Neural progenitor cell (in vitro differentiated cells): Measurements from ENCODE around the gene ARHGAP23. TPM values are rescaled to one million over a fixed set of nuclear protein-coding genes. Genes with fewer than 3 reads are reported as not detected.

Experiments
- DNase-seq: peaks from one replicate; pipeline ENCODE4 v3.0.0-alpha.2; 2016; ENCODE audit warnings: low spot score
- H2AFZ ChIP-seq: fragments of 200-600 bp; sonication (generic); replicated peaks from 2 replicates; pipeline ENCODE4 v1.6.1; 2016; ENCODE audit warnings: antibody characterized with exemption
- H3F3A ChIP-seq: fragments of 200-600 bp; sonication (generic); 2 replicates; pipeline ENCODE4 v1.6.1; 2016; ENCODE audit warnings: antibody characterized with exemption, low read depth
- H3K27ac ChIP-seq: fragments of 200-600 bp; sonication (generic); 2 replicates; pipeline ENCODE4 v1.5.1; 2016; ENCODE audit warnings: mild to moderate bottlenecking
- H3K27me3 ChIP-seq: fragments of 200-600 bp; sonication (generic); 2 replicates; pipeline ENCODE4 v1.6.1; 2016; ENCODE audit warnings: mild to moderate bottlenecking, moderate library complexity
- H3K36me3 ChIP-seq: fragments of 200-600 bp; sonication (generic); 2 replicates; pipeline ENCODE4 v1.5.1; 2016
- H3K4me1 ChIP-seq: fragments of 200-600 bp; sonication (generic); 2 replicates; pipeline ENCODE4 v1.6.1; 2016; ENCODE audit warnings: mixed run types
- H3K4me2 ChIP-seq: fragments of 200-600 bp; sonication (generic); 2 replicates; pipeline ENCODE4 v1.6.1; 2016
- H3K4me3 ChIP-seq: fragments of 200-600 bp; sonication (generic); 2 replicates; pipeline ENCODE4 v1.5.1; 2016
- H3K79me2 ChIP-seq: fragments of 200-600 bp; sonication (generic); 2 replicates; pipeline ENCODE4 v1.6.1; 2016; ENCODE audit warnings: low read depth
- H3K9ac ChIP-seq: fragments of 200-600 bp; sonication (generic); 2 replicates; pipeline ENCODE4 v1.6.1; 2016
- H3K9me3 ChIP-seq: fragments of 200-600 bp; sonication (generic); 2 replicates; pipeline ENCODE4 v1.5.1; 2016; ENCODE audit warnings: low read depth
- H4K20me1 ChIP-seq: fragments of 200-600 bp; sonication (generic); 2 replicates; pipeline ENCODE4 v1.6.1; 2016; ENCODE audit warnings: low read depth
- H3K27ac Mint-ChIP-seq: 3 replicates; pipeline ENCODE4 v1.8.0; 2021; ENCODE audit warnings: mixed read lengths
- H3K27me3 Mint-ChIP-seq: 2 replicates; pipeline ENCODE4 v1.8.0; 2022; ENCODE audit warnings: low read depth, mild to moderate bottlenecking, inconsistent platforms, moderate library complexity, mixed read lengths; ENCODE audit not compliant: insufficient read depth
- H3K36me3 Mint-ChIP-seq: 3 replicates; pipeline ENCODE4 v1.8.0; 2021; ENCODE audit warnings: mixed read lengths
- H3K4me1 Mint-ChIP-seq: 3 replicates; pipeline ENCODE4 v1.8.0; 2021; ENCODE audit warnings: mixed read lengths
- H3K4me3 Mint-ChIP-seq: 3 replicates; pipeline ENCODE4 v1.8.0; 2021; ENCODE audit warnings: mild to moderate bottlenecking, moderate library complexity, mixed read lengths
- H3K9me3 Mint-ChIP-seq: 3 replicates; pipeline ENCODE4 v1.8.0; 2020; ENCODE audit warnings: mixed read lengths
- EZH2 ChIP-seq: fragments of 200-600 bp; sonication (generic); IDR thresholded peaks from 2 replicates; pipeline ENCODE4 v1.6.1; 2017; ENCODE audit warnings: antibody characterized with exemption, mild to moderate bottlenecking, moderate library complexity
- EZH2phosphoT487 ChIP-seq: fragments of 200-600 bp; sonication (generic); IDR thresholded peaks from 2 replicates; pipeline ENCODE4 v1.6.1; 2017; ENCODE audit warnings: antibody characterized with exemption
- total RNA-seq: library from RNA; depleted of rRNA; stranded (reverse); fragments of >200 nt; gene quantifications from 2 replicates; pipeline ENCODE4 v1.2.3, GENCODE V29; 2015; ENCODE audit warnings: low replicate concordance
- TF ChIP-seq, protein P1 (sequence below): fragments of 200-600 bp; sonication (generic); IDR thresholded peaks from 2 replicates; pipeline ENCODE4 v1.5.1; 2017; ENCODE audit warnings: antibody characterized with exemption, mild to moderate bottlenecking

ARHGAP23 gene
- total RNA-seq, 1 donor from 2014 or later = 6.1 TPM

DNA sequence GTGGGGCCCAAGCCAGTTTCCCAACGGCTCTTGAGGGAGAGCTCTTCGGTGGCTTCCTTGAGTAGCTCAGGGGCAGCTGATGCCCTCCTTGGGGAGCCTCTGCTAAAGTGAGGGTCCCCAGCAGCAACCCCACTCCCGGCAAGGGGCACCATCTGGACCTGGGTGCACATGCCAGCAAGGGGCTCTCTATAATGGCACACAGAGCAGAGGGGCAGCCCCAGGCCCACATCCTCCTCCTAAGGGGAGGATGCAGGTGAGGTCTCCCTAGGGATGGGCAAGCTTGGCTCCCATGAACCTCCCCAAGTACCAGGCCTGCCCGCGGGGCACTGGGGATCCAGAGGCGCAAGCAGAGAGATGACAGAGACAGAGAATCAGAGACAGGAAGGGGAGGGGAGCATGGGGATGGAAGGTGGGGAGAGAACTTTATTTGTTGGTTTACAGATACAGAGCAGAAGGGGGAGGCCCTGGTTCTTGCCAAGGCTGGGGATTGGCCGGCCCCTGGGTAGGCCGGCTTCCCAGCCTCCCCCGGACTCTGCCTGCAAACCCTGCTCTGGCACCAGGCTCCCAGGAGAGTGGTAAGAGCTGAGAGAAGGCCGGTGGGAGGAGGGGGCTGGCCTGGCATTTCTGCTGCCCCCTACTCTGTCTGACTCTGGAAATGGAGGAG lies 116.0 kb downstream of the ARHGAP23 start:
- no peak overlapping the region for H3K4me2 ChIP-seq
- H3K9ac ChIP-seq = no peak overlapping the region
- H2AFZ ChIP-seq = no peak overlapping the region
- no peaks in the 10 kb centered on the region for H3K9me3 ChIP-seq
- no peaks in the 10 kb centered on the region for H3F3A ChIP-seq
- no peaks in the 10 kb centered on the region for H4K20me1 ChIP-seq
- Mint-ChIP-seq H3K4me3 (no peak overlapping the region), H3K27me3 (peaks cover 7% of the 10 kb centered on the region), H3K27ac (no peak overlapping the region), H3K9me3 (no peaks in the 10 kb centered on the region), H3K4me1 (no peaks in the 10 kb centered on the region), H3K36me3 (peaks cover 1% of the 10 kb centered on the region)
- H3K4me3 ChIP-seq = no peak overlapping the region
- H3K79me2 ChIP-seq = no peaks in the 10 kb centered on the region
- H3K27ac ChIP-seq = no peak overlapping the region
- H3K4me1 ChIP-seq = no peaks in the 10 kb centered on the region
- no peaks in the 10 kb centered on the region for H3K27me3 ChIP-seq
- no peak for DNase-seq
- TF ChIP-seq, protein P1, sequence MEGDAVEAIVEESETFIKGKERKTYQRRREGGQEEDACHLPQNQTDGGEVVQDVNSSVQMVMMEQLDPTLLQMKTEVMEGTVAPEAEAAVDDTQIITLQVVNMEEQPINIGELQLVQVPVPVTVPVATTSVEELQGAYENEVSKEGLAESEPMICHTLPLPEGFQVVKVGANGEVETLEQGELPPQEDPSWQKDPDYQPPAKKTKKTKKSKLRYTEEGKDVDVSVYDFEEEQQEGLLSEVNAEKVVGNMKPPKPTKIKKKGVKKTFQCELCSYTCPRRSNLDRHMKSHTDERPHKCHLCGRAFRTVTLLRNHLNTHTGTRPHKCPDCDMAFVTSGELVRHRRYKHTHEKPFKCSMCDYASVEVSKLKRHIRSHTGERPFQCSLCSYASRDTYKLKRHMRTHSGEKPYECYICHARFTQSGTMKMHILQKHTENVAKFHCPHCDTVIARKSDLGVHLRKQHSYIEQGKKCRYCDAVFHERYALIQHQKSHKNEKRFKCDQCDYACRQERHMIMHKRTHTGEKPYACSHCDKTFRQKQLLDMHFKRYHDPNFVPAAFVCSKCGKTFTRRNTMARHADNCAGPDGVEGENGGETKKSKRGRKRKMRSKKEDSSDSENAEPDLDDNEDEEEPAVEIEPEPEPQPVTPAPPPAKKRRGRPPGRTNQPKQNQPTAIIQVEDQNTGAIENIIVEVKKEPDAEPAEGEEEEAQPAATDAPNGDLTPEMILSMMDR = no peak
- TF ChIP-seq EZH2 (no peak), EZH2phosphoT487 (no peak)
- no peaks in the 10 kb centered on the region for H3K36me3 ChIP-seq

DNA sequence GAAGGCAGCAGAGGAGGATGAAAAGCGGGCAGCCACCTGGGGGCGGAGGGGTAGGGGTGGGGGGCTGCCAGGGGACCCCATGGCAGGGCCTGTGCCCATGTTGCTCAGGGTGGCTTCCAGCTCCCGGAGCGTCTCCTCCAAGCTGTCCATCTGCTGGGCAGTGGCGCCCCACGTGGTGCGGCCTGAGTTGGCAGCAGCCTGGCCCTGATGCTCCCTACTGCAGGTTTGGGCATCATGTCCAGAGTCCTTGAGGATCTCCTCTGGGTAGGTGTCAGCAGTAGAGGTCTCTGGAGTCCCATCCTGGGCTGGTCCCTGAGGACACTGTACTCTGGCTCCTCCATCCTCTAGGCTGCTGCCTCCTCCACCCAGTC lies 116.6 kb downstream of the ARHGAP23 start:
- H3K4me1 ChIP-seq = no peaks in the 10 kb centered on the region
- no peaks in the 10 kb centered on the region for H3K79me2 ChIP-seq
- no peak for DNase-seq
- H2AFZ ChIP-seq = no peak overlapping the region
- no peak overlapping the region for H3K27ac ChIP-seq
- no peak overlapping the region for H3K4me3 ChIP-seq
- Mint-ChIP-seq H3K27me3 (peaks cover 8% of the 10 kb centered on the region), H3K27ac (no peak overlapping the region), H3K36me3 (peaks cover 5% of the 10 kb centered on the region), H3K4me3 (no peak overlapping the region), H3K4me1 (no peaks in the 10 kb centered on the region), H3K9me3 (no peaks in the 10 kb centered on the region)
- H3F3A ChIP-seq = no peaks in the 10 kb centered on the region
- H3K9me3 ChIP-seq = no peaks in the 10 kb centered on the region
- H3K9ac ChIP-seq = no peak overlapping the region
- no peak for TF ChIP-seq EZH2phosphoT487
- TF ChIP-seq, protein P1 = peak; percentile 22
- no peak overlapping the region for H3K4me2 ChIP-seq
- H3K36me3 ChIP-seq = no peaks in the 10 kb centered on the region
- H4K20me1 ChIP-seq = no peaks in the 10 kb centered on the region
- H3K27me3 ChIP-seq = no peaks in the 10 kb centered on the region

DNA sequence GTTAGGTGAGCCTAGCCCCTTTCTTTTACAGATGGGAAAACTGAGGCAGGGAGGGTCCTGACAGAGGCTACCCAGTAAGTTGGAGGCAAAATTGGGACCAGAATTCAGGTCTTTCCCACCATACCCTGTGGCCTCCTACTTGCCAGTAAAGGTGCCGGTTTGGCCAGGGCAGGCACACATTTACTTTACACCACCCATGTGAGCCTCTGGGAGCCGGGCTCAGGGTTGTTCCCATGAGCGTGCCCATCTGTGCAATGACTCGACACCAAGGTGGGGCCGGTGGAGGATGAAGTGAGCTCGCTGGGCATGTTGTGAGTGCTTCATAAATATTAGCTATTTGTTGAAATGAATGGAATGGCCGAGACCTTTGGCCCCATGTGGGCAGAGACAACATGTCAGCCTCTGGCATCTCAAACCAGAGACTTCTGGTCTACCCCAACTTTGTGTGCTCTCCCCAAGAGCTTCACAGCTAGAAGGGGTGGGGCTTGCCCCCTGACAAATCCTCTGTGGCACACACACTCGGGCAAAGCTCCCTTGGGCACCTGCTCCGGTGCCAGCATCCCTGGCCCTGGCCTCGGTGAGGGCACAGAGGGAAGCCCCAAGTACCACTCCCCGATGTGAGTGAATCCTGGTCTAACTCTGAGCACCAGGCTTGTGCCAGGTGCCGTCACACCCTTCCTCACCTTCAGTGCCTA lies 117.4 kb downstream of the ARHGAP23 start:
- H3K4me3 ChIP-seq = no peak overlapping the region
- no peaks in the 10 kb centered on the region for H3K9me3 ChIP-seq
- no peaks in the 10 kb centered on the region for H3K4me1 Mint-ChIP-seq
- no peak overlapping the region for H2AFZ ChIP-seq
- no peak overlapping the region for H3K4me3 Mint-ChIP-seq
- H3K36me3 Mint-ChIP-seq = peaks cover 6% of the 10 kb centered on the region
- H3K9me3 Mint-ChIP-seq = no peaks in the 10 kb centered on the region
- no peak overlapping the region for H3K27ac Mint-ChIP-seq
- H3F3A ChIP-seq = peaks cover 3% of the 10 kb centered on the region
- peaks cover 8% of the 10 kb centered on the region for H3K27me3 Mint-ChIP-seq
- TF ChIP-seq EZH2 (no peak), EZH2phosphoT487 (no peak)
- TF ChIP-seq, protein P1 = no peak
- no peak for DNase-seq
- H4K20me1 ChIP-seq = no peaks in the 10 kb centered on the region
- H3K36me3 ChIP-seq = no peaks in the 10 kb centered on the region
- H3K79me2 ChIP-seq = no peaks in the 10 kb centered on the region
- no peak overlapping the region for H3K9ac ChIP-seq
- H3K27me3 ChIP-seq = no peaks in the 10 kb centered on the region
- no peak overlapping the region for H3K4me2 ChIP-seq
- no peak overlapping the region for H3K27ac ChIP-seq
- no peaks in the 10 kb centered on the region for H3K4me1 ChIP-seq
